ENCODE data around the gene MRPL44.

Gene MRPL44

GRCh38 chr2:223970343-223971128, 13.3 kb downstream of the MRPL44 start:
- Histone ChIP-seq H2AFZ (ENCODE audit: low read length) (no peak overlapping the region), H3K4me2 (ENCODE audit: low read depth, low read length, poor library complexity, severe bottlenecking) (no peak overlapping the region), H3K4me1 (ENCODE audit: insufficient read depth, low read length, poor library complexity, severe bottlenecking) (no peaks in the 10 kb centered on the region), H3K4me3 (ENCODE audit: low read length, poor library complexity, severe bottlenecking) (no peak overlapping the region), H3K9me3 (ENCODE audit: insufficient read depth, low read depth, low read length) (no peaks in the 10 kb centered on the region), H3F3A (ENCODE audit: low read depth) (no peaks in the 10 kb centered on the region), H3K9me2 (replicated peaks; ENCODE audit: low read depth, low read length) (no peaks in the 10 kb centered on the region), H3K79me2 (ENCODE audit: insufficient read depth, low read length) (no peaks in the 10 kb centered on the region), H3K36me3 (ENCODE audit: insufficient read depth, low read length) (peaks cover 25% of the 10 kb centered on the region; the same call in 1 of the 2 replicates), H3K9ac (ENCODE audit: low read depth, low read length, poor library complexity, severe bottlenecking) (no peak overlapping the region), H3K27me3 (ENCODE audit: insufficient read depth, low read length, poor library complexity, severe bottlenecking) (no peaks in the 10 kb centered on the region), H4K20me1 (ENCODE audit: insufficient read depth, low read length, poor library complexity, severe bottlenecking) (no peaks in the 10 kb centered on the region)
- TF ChIP-seq CTCF (conservative IDR thresholded peaks at IDR 0.05; ENCODE audit: low read length) (peak; percentile 94), EZH2phosphoT487 (IDR thresholded peaks at IDR 0.05; ENCODE audit: borderline replicate concordance) (no peak)

GRCh38 chr2:223971731-223972130, 14.5 kb downstream of the MRPL44 start:
- TF ChIP-seq EZH2phosphoT487 (IDR thresholded peaks at IDR 0.05; ENCODE audit: borderline replicate concordance) (no peak), CTCF (conservative IDR thresholded peaks at IDR 0.05; ENCODE audit: low read length) (no peak)
- Histone ChIP-seq H3K4me1 (ENCODE audit: insufficient read depth, low read length, poor library complexity, severe bottlenecking) (no peaks in the 10 kb centered on the region), H3K4me3 (ENCODE audit: low read length, poor library complexity, severe bottlenecking) (no peak overlapping the region), H3K79me2 (ENCODE audit: insufficient read depth, low read length) (no peaks in the 10 kb centered on the region), H3K9ac (ENCODE audit: low read depth, low read length, poor library complexity, severe bottlenecking) (no peak overlapping the region), H3K27me3 (ENCODE audit: insufficient read depth, low read length, poor library complexity, severe bottlenecking) (no peaks in the 10 kb centered on the region), H3K36me3 (ENCODE audit: insufficient read depth, low read length) (peaks cover 15% of the 10 kb centered on the region; the same call in 1 of the 2 replicates), H3K4me2 (ENCODE audit: low read depth, low read length, poor library complexity, severe bottlenecking) (no peak overlapping the region), H3F3A (ENCODE audit: low read depth) (no peaks in the 10 kb centered on the region), H2AFZ (ENCODE audit: low read length) (no peak overlapping the region), H4K20me1 (ENCODE audit: insufficient read depth, low read length, poor library complexity, severe bottlenecking) (no peaks in the 10 kb centered on the region), H3K9me3 (ENCODE audit: insufficient read depth, low read depth, low read length) (no peaks in the 10 kb centered on the region), H3K9me2 (replicated peaks; ENCODE audit: low read depth, low read length) (no peaks in the 10 kb centered on the region)

GRCh38 chr2:223972656-223973102, 15.4 kb downstream of the MRPL44 start:
- Histone ChIP-seq H3K4me3 (ENCODE audit: low read length, poor library complexity, severe bottlenecking) (no peak overlapping the region), H2AFZ (ENCODE audit: low read length) (no peak overlapping the region), H3K4me2 (ENCODE audit: low read depth, low read length, poor library complexity, severe bottlenecking) (no peak overlapping the region), H3K27me3 (ENCODE audit: insufficient read depth, low read length, poor library complexity, severe bottlenecking) (no peaks in the 10 kb centered on the region), H4K20me1 (ENCODE audit: insufficient read depth, low read length, poor library complexity, severe bottlenecking) (no peaks in the 10 kb centered on the region), H3K4me1 (ENCODE audit: insufficient read depth, low read length, poor library complexity, severe bottlenecking) (no peaks in the 10 kb centered on the region), H3K9me2 (replicated peaks; ENCODE audit: low read depth, low read length) (no peaks in the 10 kb centered on the region), H3K79me2 (ENCODE audit: insufficient read depth, low read length) (no peaks in the 10 kb centered on the region), H3K9me3 (ENCODE audit: insufficient read depth, low read depth, low read length) (no peaks in the 10 kb centered on the region), H3F3A (ENCODE audit: low read depth) (no peaks in the 10 kb centered on the region), H3K36me3 (ENCODE audit: insufficient read depth, low read length) (peaks cover 6% of the 10 kb centered on the region; the same call in 1 of the 2 replicates), H3K9ac (ENCODE audit: low read depth, low read length, poor library complexity, severe bottlenecking) (no peak overlapping the region)
- TF ChIP-seq EZH2phosphoT487 (IDR thresholded peaks at IDR 0.05; ENCODE audit: borderline replicate concordance) (no peak), CTCF (conservative IDR thresholded peaks at IDR 0.05; ENCODE audit: low read length) (no peak)
